ENCODE measurements around the gene OR1F1. TPM values are rescaled to one million over a fixed set of nuclear protein-coding genes. Genes with fewer than 3 reads are reported as not detected.

OR1F1 gene
- total and polyA plus RNA-seq, 2 experiments from 2014 or later = 0.38 TPM; not detected in 1

- H3K27ac ChIP-seq (ENCODE audit: low read depth) = no peak overlapping the region
- ATAC-seq = peak; percentile 11; the same call in 2 of the 3 replicates
- H3F3A ChIP-seq (replicated peaks; ENCODE audit: low read depth) = peaks cover 13% of the 10 kb centered on the region; the same call in 1 of the 2 replicates
- H3K4me3 ChIP-seq = no peak overlapping the region
- H3K4me2 ChIP-seq = no peak overlapping the region
- Mint-ChIP-seq H3K27ac (no peak overlapping the region), H3K4me1 (peaks cover 10% of the 10 kb centered on the region), H3K27me3 (ENCODE audit: insufficient read depth, low read depth, poor library complexity) (peaks cover 25% of the 10 kb centered on the region), H3K36me3 (ENCODE audit: low read depth) (peaks cover 6% of the 10 kb centered on the region), H3K4me3 (no peak overlapping the region; the same call in 2 of the 3 replicates), H3K9me3 (peaks cover 3% of the 10 kb centered on the region; the same call in 2 of the 3 replicates)
- DNase-seq (ENCODE audit: low spot score) = no peak
- peaks cover 16% of the 10 kb centered on the region for H3K27me3 ChIP-seq (ENCODE audit: insufficient read depth)
- H3K79me2 ChIP-seq (replicated peaks; ENCODE audit: insufficient read depth) = no peaks in the 10 kb centered on the region
- H3K9me2 ChIP-seq (ENCODE audit: insufficient read depth) = no peaks in the 10 kb centered on the region
- TF ChIP-seq ZNF462 (CRISPR knock-in tag; IDR thresholded peaks at IDR 0.05) (no peak), JUNB (IDR thresholded peaks at IDR 0.05; ENCODE audit: unreplicated experiment) (no peak), ZNF114 (CRISPR knock-in tag; IDR thresholded peaks at IDR 0.05) (no peak), CTCF (conservative IDR thresholded peaks at IDR 0.05; ENCODE audit: low read depth in 2 of 2) (no peak), EZH2 (IDR thresholded peaks at IDR 0.05; ENCODE audit: low read depth, unreplicated experiment) (no peak), REST (IDR thresholded peaks at IDR 0.05; ENCODE audit: unreplicated experiment) (no peak), NANOG (IDR thresholded peaks at IDR 0.05; ENCODE audit: borderline replicate concordance) (no peak), ETS1 (IDR thresholded peaks at IDR 0.05) (no peak), STAT1 (IDR thresholded peaks at IDR 0.05; ENCODE audit: unreplicated experiment) (no peak), EZH2phosphoT487 (IDR thresholded peaks at IDR 0.05; ENCODE audit: unreplicated experiment) (no peak), POLR2AphosphoS5 (IDR thresholded peaks at IDR 0.05; ENCODE audit: low read depth) (no peak), ZNF331 (CRISPR knock-in tag; IDR thresholded peaks at IDR 0.05; ENCODE audit: low read depth) (no peak), CREB1 (CRISPR knock-in tag; IDR thresholded peaks at IDR 0.05; ENCODE audit: low read depth) (no peak)
- no peak overlapping the region for H2AFZ ChIP-seq
- peaks cover 5% of the 10 kb centered on the region; the same call in 1 of the 2 replicates for H3K4me1 ChIP-seq (ENCODE audit: insufficient read depth)
- no peaks in the 10 kb centered on the region for H4K20me1 ChIP-seq (replicated peaks; ENCODE audit: insufficient read depth)
- no peaks in the 10 kb centered on the region for H3K36me3 ChIP-seq (ENCODE audit: insufficient read depth)
Measured at GRCh38 chr16:3144321-3144983, 43.6 kb upstream of the OR1F1 start.
